Gastroesophageal sphincter (tissue), 4 donors: ENCODE data around the gene PRKAR1B. TPM values are rescaled to one million over a fixed set of nuclear protein-coding genes. Genes with fewer than 3 reads are reported as not detected.

ENCODE experiments used
- ATAC-seq: fragments of 150-250 bp; one replicate; pipeline ENCODE4 v1.9.1; 2016; ENCODE audit warnings: mild to moderate bottlenecking, moderate library complexity
- H3K27ac ChIP-seq, 4 donors: fragments of 200-600 bp; sonication (generic) in 3 of 4; 1 replicate in 3 of 4; 2 replicates in 1 of 4; pipeline ENCODE4 v1.5.1; 2016 to 2019
- H3K27me3 ChIP-seq: fragments of 200-600 bp; sonication (generic); one replicate; pipeline ENCODE4 v1.5.1; 2019
- H3K36me3 ChIP-seq, 2 donors: fragments of 200-600 bp; sonication (generic); one replicate each; pipeline ENCODE4 v1.5.1; 2019; ENCODE audit warnings: control low read depth in 1 of 2
- H3K4me1 ChIP-seq, 3 donors: fragments of 200-600 bp; sonication (generic); 1 replicate in 2 of 3; 2 replicates in 1 of 3; pipeline ENCODE4 v1.5.1; 2016 to 2019; ENCODE audit warnings: control low read depth in 2 of 3
- H3K4me3 ChIP-seq, 2 donors: fragments of 200-600 bp; sonication (generic); one replicate each; pipeline ENCODE4 v1.5.1; 2019; ENCODE audit warnings: mild to moderate bottlenecking in 1 of 2, moderate library complexity in 1 of 2
- H3K9me3 ChIP-seq, 3 donors: fragments of 200-600 bp; sonication (generic); one replicate each; pipeline ENCODE4 v1.5.1; 2017 to 2019; ENCODE audit warnings: control low read depth in 2 of 3
- CTCF ChIP-seq, 4 experiments: fragments of 200-600 bp in 2 of 4; fragments of 450-650 bp in 2 of 4; sonication (generic) in 1 of 4; IDR thresholded peaks; one replicate each; pipeline ENCODE4 v1.5.1; 2017 to 2019; ENCODE audit warnings: antibody characterized with exemption in 4 of 4, mild to moderate bottlenecking in 2 of 4, moderate library complexity in 2 of 4
- EP300 ChIP-seq: sonication (generic); formaldehyde crosslinking; IDR thresholded peaks from one replicate; pipeline ENCODE4 v1.6.1; 2017; ENCODE audit warnings: antibody characterized with exemption, mild to moderate bottlenecking
- POLR2A ChIP-seq, 2 donors: fragments of 450-650 bp; IDR thresholded peaks; one replicate each; pipeline ENCODE4 v1.6.1; 2017; ENCODE audit warnings: antibody characterized with exemption in 2 of 2, mild to moderate bottlenecking in 2 of 2, moderate library complexity in 1 of 2
- POLR2AphosphoS5 ChIP-seq: sonication (generic); formaldehyde crosslinking; IDR thresholded peaks from one replicate; pipeline ENCODE4 v1.6.1; 2017; ENCODE audit warnings: antibody characterized with exemption
- WGBS, 2 donors: methylation state at CpG; one replicate each; pipeline ENCODE4 v1.1.5; 2018; ENCODE audit warnings: low coverage in 1 of 2; 5-methylcytosine and 5-hydroxymethylcytosine counted together
- total RNA-seq, 4 donors: library from RNA; depleted of rRNA; stranded (reverse); fragments of >200 nt; gene quantifications; one replicate each; pipeline ENCODE4 v1.1.0, GENCODE V29; 2016

Gene PRKAR1B
- total RNA-seq, 4 donors from 2014 or later, result 11.6 to 39.1 (median 24.8) TPM

GRCh38 chr7:509426-510130 lies 217.5 kb downstream of the PRKAR1B start:
- TF ChIP-seq EP300 (no peak), POLR2A (IDR thresholded peaks at IDR 0.05) (no peak), CTCF (IDR thresholded peaks at IDR 0.05) (no peak), POLR2AphosphoS5 (no peak)
- H3K27ac ChIP-seq, result peak overlapping the region in 2 of 4 donors; percentile 23 to 26
- 91% methylated on average over 8 of the region's 20 CpGs; no CpG with 5 or more reads in 1 of the 2 donors for WGBS, 2 donors
- no peaks in the 10 kb centered on the region for H3K9me3 ChIP-seq
- ATAC-seq, result no peak
- H3K4me3 ChIP-seq, result no peak overlapping the region
- H3K4me1 ChIP-seq, result peaks cover 0 to 53% (median 2%) of the 10 kb centered on the region in 3 donors
- H3K36me3 ChIP-seq, result peaks cover 0 to 79% of the 10 kb centered on the region in 2 donors
- H3K27me3 ChIP-seq, result no peaks in the 10 kb centered on the region

- no peak overlapping the region for H3K4me3 ChIP-seq
- no peak for ATAC-seq
- H3K9me3 ChIP-seq, result no peaks in the 10 kb centered on the region
- TF ChIP-seq POLR2AphosphoS5 (no peak), CTCF (IDR thresholded peaks at IDR 0.05) (no peak), EP300 (no peak), POLR2A (IDR thresholded peaks at IDR 0.05) (no peak)
- H3K27me3 ChIP-seq, result no peaks in the 10 kb centered on the region
- 78% methylated on average over 5 of the region's 12 CpGs; no CpG with 5 or more reads in 1 of the 2 donors for WGBS, 2 donors
- H3K36me3 ChIP-seq, result peaks cover 0 to 88% of the 10 kb centered on the region in 2 donors
- H3K27ac ChIP-seq, result peak overlapping the region in 1 of 4 donors; percentile 4
- peaks cover 0 to 53% (median 6%) of the 10 kb centered on the region in 3 donors for H3K4me1 ChIP-seq
Measured at GRCh38 chr7:508461-509170, 218.5 kb downstream of the PRKAR1B start.

GRCh38 chr7:507623-508300 lies 219.3 kb downstream of the PRKAR1B start:
- Histone ChIP-seq H3K27ac (peak overlapping the region in 2 of 4 donors; percentile 35 to 54), H3K36me3 (peaks cover 0 to 93% of the 10 kb centered on the region in 2 donors), H3K9me3 (no peaks in the 10 kb centered on the region), H3K4me1 (peaks cover 0 to 53% (median 6%) of the 10 kb centered on the region in 3 donors), H3K27me3 (no peaks in the 10 kb centered on the region), H3K4me3 (no peak overlapping the region)
- 61 to 79% methylated on average over 5 to 6 of the region's 17 CpGs for WGBS, 2 donors
- no peak for ATAC-seq
- TF ChIP-seq EP300 (no peak), POLR2A (IDR thresholded peaks at IDR 0.05) (no peak), CTCF (IDR thresholded peaks at IDR 0.05) (no peak), POLR2AphosphoS5 (no peak)

- H3K4me3 ChIP-seq, result no peak overlapping the region
- no peak for ATAC-seq
- no peaks in the 10 kb centered on the region for H3K27me3 ChIP-seq
- no peak for TF ChIP-seq CTCF (IDR thresholded peaks at IDR 0.05)
- no peak for TF ChIP-seq EP300
- TF ChIP-seq POLR2AphosphoS5, result no peak
- no peak for TF ChIP-seq POLR2A (IDR thresholded peaks at IDR 0.05)
- H3K9me3 ChIP-seq, result no peaks in the 10 kb centered on the region
- 88% methylated on average over 5 of the region's 15 CpGs; no CpG with 5 or more reads in 1 of the 2 donors for WGBS, 2 donors
- peaks cover 0 to 91% of the 10 kb centered on the region in 2 donors for H3K36me3 ChIP-seq
- H3K27ac ChIP-seq, result peak overlapping the region in 3 of 4 donors; percentile 35 to 54 (median 54)
- H3K4me1 ChIP-seq, result peaks cover 0 to 46% (median 6%) of the 10 kb centered on the region in 3 donors
Measured at GRCh38 chr7:506921-507622, 220.0 kb downstream of the PRKAR1B start.
